Measurements from ENCODE around the gene LPIN3.
A peak's percentile ranks its signal among the peaks of the same experiment; 100 is the strongest.

The LPIN3 gene

DNA sequence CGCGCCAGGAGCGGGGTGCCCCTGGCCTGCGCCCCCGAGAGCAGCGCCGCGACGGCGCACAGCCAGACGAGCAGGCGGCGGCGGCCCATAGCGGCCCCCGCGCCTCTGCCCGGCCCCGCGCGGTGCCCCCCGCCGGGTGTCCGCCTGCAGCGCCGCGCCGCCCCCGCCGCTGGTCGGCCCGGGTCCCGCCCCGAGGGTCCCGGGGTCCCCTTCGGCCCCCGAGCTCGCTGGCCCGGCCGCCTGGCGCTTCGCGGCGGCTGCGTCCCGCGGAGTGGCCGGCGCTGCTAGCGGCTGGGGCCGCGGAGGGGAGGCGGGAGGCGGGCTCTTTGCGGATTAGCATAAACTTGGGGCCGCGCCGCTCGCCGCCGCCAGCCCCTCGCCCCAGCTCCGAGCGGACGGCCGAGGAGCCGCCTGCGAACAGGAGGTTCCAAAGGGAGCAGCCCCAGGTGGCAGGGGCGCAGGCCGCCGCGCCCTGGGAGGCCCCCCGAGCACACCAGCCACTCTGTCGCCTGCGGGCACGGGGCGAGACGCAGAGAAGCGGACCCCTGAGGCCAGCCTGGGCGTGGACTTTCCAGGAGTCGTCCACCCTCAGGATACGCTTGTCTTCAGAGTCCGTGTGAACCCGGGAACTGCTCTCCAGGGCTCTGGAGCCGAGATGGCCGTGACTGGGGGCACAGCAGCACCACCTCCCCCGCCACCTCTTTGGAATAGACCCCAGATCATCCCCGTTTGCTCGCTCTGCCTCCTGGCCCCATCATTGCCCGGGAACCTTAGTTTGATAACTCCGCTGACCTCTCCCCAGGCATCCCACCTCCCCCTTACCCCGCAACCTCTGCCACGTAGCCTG lies 26.1 kb downstream of the LPIN3 start, which contains the start of gene EMILIN3:
Gene EMILIN3, minus strand, starts transcription at position 273 of the 847 bp plus-strand sequence. Its CDS starts 184 bp downstream, at position 89.
- peak within 1 kb of the TSS; percentile 35 for H3K4me3 ChIP-seq (ENCODE audit: insufficient read depth, low read depth, low read length)
- no peak within 1 kb of the TSS for H3K27ac ChIP-seq (ENCODE audit: insufficient read depth, low read depth, low read length, poor library complexity, severe bottlenecking)
- peaks cover 9% of the 10 kb centered on the region for H3K4me1 ChIP-seq (ENCODE audit: control insufficient read depth, insufficient read depth, low read length)
- 3 to 4% methylated on average over 93 of the region's 93 CpGs for WGBS, 2 experiments
- peaks cover 48% of the 10 kb centered on the region for H3K27me3 ChIP-seq (ENCODE audit: control insufficient read depth, insufficient read depth, low read length, poor library complexity, severe bottlenecking)
- no peaks in the 10 kb centered on the region for H3K36me3 ChIP-seq (ENCODE audit: control insufficient read depth, insufficient read depth, low read length)
- no peaks in the 10 kb centered on the region for H3K9me3 ChIP-seq (ENCODE audit: control insufficient read depth, low read length)

- Histone ChIP-seq H3K9me3 (ENCODE audit: control insufficient read depth, low read length) (no peaks in the 10 kb centered on the region), H3K27me3 (ENCODE audit: control insufficient read depth, insufficient read depth, low read length, poor library complexity, severe bottlenecking) (peaks cover 48% of the 10 kb centered on the region), H3K4me3 (ENCODE audit: insufficient read depth, low read depth, low read length) (no peak overlapping the region), H3K4me1 (ENCODE audit: control insufficient read depth, insufficient read depth, low read length) (peaks cover 9% of the 10 kb centered on the region), H3K27ac (ENCODE audit: insufficient read depth, low read depth, low read length, poor library complexity, severe bottlenecking) (no peak overlapping the region), H3K36me3 (ENCODE audit: control insufficient read depth, insufficient read depth, low read length) (no peaks in the 10 kb centered on the region)
- WGBS, 2 experiments, result 58 to 65% methylated on average over 13 of the region's 13 CpGs
Observed at GRCh38 chr20:41367393-41367695, 26.7 kb downstream of the LPIN3 start.

- Histone ChIP-seq H3K36me3 (ENCODE audit: control insufficient read depth, insufficient read depth, low read length) (no peaks in the 10 kb centered on the region), H3K4me3 (ENCODE audit: insufficient read depth, low read depth, low read length) (no peak overlapping the region), H3K4me1 (ENCODE audit: control insufficient read depth, insufficient read depth, low read length) (peaks cover 9% of the 10 kb centered on the region), H3K9me3 (ENCODE audit: control insufficient read depth, low read length) (no peaks in the 10 kb centered on the region), H3K27me3 (ENCODE audit: control insufficient read depth, insufficient read depth, low read length, poor library complexity, severe bottlenecking) (peaks cover 48% of the 10 kb centered on the region), H3K27ac (ENCODE audit: insufficient read depth, low read depth, low read length, poor library complexity, severe bottlenecking) (no peak overlapping the region)
- 88 to 94% methylated on average over 3 of the region's 3 CpGs for WGBS, 2 experiments
Observed at GRCh38 chr20:41367956-41368355, 27.3 kb downstream of the LPIN3 start.

GRCh38 chr20:41369673-41370072 lies 29.1 kb downstream of the LPIN3 start:
- Histone ChIP-seq H3K27me3 (ENCODE audit: control insufficient read depth, insufficient read depth, low read length, poor library complexity, severe bottlenecking) (peaks cover 40% of the 10 kb centered on the region), H3K36me3 (ENCODE audit: control insufficient read depth, insufficient read depth, low read length) (no peaks in the 10 kb centered on the region), H3K4me1 (ENCODE audit: control insufficient read depth, insufficient read depth, low read length) (peaks cover 12% of the 10 kb centered on the region), H3K4me3 (ENCODE audit: insufficient read depth, low read depth, low read length) (no peak overlapping the region), H3K27ac (ENCODE audit: insufficient read depth, low read depth, low read length, poor library complexity, severe bottlenecking) (no peak overlapping the region), H3K9me3 (ENCODE audit: control insufficient read depth, low read length) (no peaks in the 10 kb centered on the region)
- WGBS, 2 experiments, result 91 to 97% methylated on average over 2 of the region's 2 CpGs

GRCh38 chr20:41370176-41370575 lies 29.6 kb downstream of the LPIN3 start:
- H3K9me3 ChIP-seq (ENCODE audit: control insufficient read depth, low read length), result no peaks in the 10 kb centered on the region
- H3K4me1 ChIP-seq (ENCODE audit: control insufficient read depth, insufficient read depth, low read length), result peaks cover 12% of the 10 kb centered on the region
- H3K27me3 ChIP-seq (ENCODE audit: control insufficient read depth, insufficient read depth, low read length, poor library complexity, severe bottlenecking), result peaks cover 35% of the 10 kb centered on the region
- no peak overlapping the region for H3K27ac ChIP-seq (ENCODE audit: insufficient read depth, low read depth, low read length, poor library complexity, severe bottlenecking)
- H3K4me3 ChIP-seq (ENCODE audit: insufficient read depth, low read depth, low read length), result no peak overlapping the region
- 96 to 97% methylated on average over 5 of the region's 5 CpGs for WGBS, 2 experiments
- H3K36me3 ChIP-seq (ENCODE audit: control insufficient read depth, insufficient read depth, low read length), result no peaks in the 10 kb centered on the region

DNA sequence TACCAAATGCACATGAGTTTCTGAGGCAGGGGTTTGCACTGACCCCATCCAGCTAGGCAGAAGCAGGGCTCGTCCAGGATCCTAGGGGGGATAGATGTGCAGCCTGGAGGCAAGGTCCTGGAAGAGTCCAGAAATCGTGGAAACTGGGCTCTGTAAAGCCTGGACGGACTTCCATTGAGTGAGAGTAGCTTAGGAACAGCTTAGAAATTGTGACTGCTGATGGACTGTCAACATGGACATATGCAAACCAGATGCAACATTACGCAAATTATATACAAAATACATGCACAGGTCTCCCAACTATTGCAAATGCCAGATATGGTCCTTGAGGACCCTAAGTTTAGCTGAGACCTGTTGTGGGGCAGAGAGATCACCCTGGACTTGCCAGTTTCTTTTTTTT lies 30.8 kb downstream of the LPIN3 start:
- Histone ChIP-seq H3K4me3 (ENCODE audit: insufficient read depth, low read depth, low read length) (no peak overlapping the region), H3K27ac (ENCODE audit: insufficient read depth, low read depth, low read length, poor library complexity, severe bottlenecking) (no peak overlapping the region), H3K4me1 (ENCODE audit: control insufficient read depth, insufficient read depth, low read length) (peaks cover 9% of the 10 kb centered on the region), H3K36me3 (ENCODE audit: control insufficient read depth, insufficient read depth, low read length) (no peaks in the 10 kb centered on the region), H3K27me3 (ENCODE audit: control insufficient read depth, insufficient read depth, low read length, poor library complexity, severe bottlenecking) (peaks cover 23% of the 10 kb centered on the region), H3K9me3 (ENCODE audit: control insufficient read depth, low read length) (no peaks in the 10 kb centered on the region)
- 90% methylated on average over 4 of the region's 4 CpGs for WGBS, 2 experiments

DNA sequence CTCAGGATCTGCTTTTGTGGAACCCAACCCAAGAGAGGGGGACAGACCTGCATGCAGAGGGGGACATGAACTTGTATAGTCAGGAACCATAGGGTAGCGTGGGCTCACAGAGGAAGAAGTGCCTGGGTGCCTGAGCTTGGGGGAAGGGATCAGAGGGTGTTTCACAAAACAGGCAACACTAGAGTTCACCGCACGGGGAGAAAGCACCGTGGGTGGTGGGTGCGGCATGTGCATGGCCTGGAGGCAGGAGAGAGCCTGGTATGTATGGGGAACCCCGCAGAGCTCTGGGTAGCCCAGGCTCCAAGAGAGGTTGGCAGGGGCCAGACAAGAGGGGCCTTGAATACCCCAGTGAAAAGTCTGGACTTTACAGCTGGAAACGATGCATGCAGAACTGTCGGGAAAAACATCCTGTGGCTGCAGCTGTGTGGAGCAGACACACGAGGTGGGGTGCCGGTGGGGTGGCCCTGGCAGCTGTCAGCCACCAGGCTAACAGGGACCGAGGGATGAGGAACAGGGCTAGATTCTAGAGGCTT lies 32.7 kb downstream of the LPIN3 start:
- Histone ChIP-seq H3K4me1 (ENCODE audit: control insufficient read depth, insufficient read depth, low read length) (peaks cover 3% of the 10 kb centered on the region), H3K27ac (ENCODE audit: insufficient read depth, low read depth, low read length, poor library complexity, severe bottlenecking) (no peak overlapping the region), H3K9me3 (ENCODE audit: control insufficient read depth, low read length) (no peaks in the 10 kb centered on the region), H3K27me3 (ENCODE audit: control insufficient read depth, insufficient read depth, low read length, poor library complexity, severe bottlenecking) (peaks cover 5% of the 10 kb centered on the region), H3K4me3 (ENCODE audit: insufficient read depth, low read depth, low read length) (no peak overlapping the region), H3K36me3 (ENCODE audit: control insufficient read depth, insufficient read depth, low read length) (no peaks in the 10 kb centered on the region)
- WGBS, 2 experiments, result 90% methylated on average over 11 of the region's 11 CpGs

GRCh38 chr20:41373931-41374920 lies 33.6 kb downstream of the LPIN3 start:
- no peak overlapping the region for H3K4me3 ChIP-seq (ENCODE audit: insufficient read depth, low read depth, low read length)

DNA sequence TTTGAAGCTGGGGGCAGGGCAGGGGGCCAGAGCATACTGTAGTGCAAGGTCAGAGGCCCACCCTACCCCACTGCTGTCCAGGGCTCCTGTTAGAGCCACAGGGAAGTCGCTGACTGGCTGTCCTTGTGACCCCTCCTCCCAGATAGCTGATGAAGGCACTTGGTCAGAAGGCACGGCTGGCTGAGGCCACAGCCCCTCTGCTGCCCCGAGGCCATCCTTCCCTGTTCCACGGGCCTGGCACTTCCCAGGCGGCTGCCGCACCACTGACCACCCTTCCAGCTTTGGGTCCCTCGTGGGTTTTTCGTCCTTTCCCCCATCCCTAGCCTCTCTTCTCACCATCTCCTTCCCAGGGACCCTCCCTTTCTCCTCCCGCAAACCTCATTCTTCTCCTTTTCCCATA lies 35.2 kb downstream of the LPIN3 start:
- H3K4me3 ChIP-seq (ENCODE audit: insufficient read depth, low read depth, low read length), result no peak overlapping the region
- WGBS, 2 experiments, result 82% methylated on average over 9 of the region's 9 CpGs
- no peak overlapping the region for H3K27ac ChIP-seq (ENCODE audit: insufficient read depth, low read depth, low read length, poor library complexity, severe bottlenecking)
- H3K36me3 ChIP-seq (ENCODE audit: control insufficient read depth, insufficient read depth, low read length), result no peaks in the 10 kb centered on the region
- no peaks in the 10 kb centered on the region for H3K27me3 ChIP-seq (ENCODE audit: control insufficient read depth, insufficient read depth, low read length, poor library complexity, severe bottlenecking)
- peaks cover 3% of the 10 kb centered on the region for H3K4me1 ChIP-seq (ENCODE audit: control insufficient read depth, insufficient read depth, low read length)
- no peaks in the 10 kb centered on the region for H3K9me3 ChIP-seq (ENCODE audit: control insufficient read depth, low read length)

More at GRCh38 chr20:41373931-41374920, 33.6 kb downstream of the LPIN3 start:
- Histone ChIP-seq H3K36me3 (ENCODE audit: control insufficient read depth, insufficient read depth, low read length) (no peaks in the 10 kb centered on the region), H3K27me3 (ENCODE audit: control insufficient read depth, insufficient read depth, low read length, poor library complexity, severe bottlenecking) (peaks cover 2% of the 10 kb centered on the region), H3K27ac (ENCODE audit: insufficient read depth, low read depth, low read length, poor library complexity, severe bottlenecking) (no peak overlapping the region), H3K9me3 (ENCODE audit: control insufficient read depth, low read length) (no peaks in the 10 kb centered on the region), H3K4me1 (ENCODE audit: control insufficient read depth, insufficient read depth, low read length) (peaks cover 3% of the 10 kb centered on the region)
- WGBS, 2 experiments, result 88 to 91% methylated on average over 9 of the region's 9 CpGs

GRCh38 chr20:41376349-41376748 lies 35.7 kb downstream of the LPIN3 start:
- H3K27ac ChIP-seq (ENCODE audit: insufficient read depth, low read depth, low read length, poor library complexity, severe bottlenecking), result no peak overlapping the region
- H3K4me3 ChIP-seq (ENCODE audit: insufficient read depth, low read depth, low read length), result no peak overlapping the region
- no peaks in the 10 kb centered on the region for H3K9me3 ChIP-seq (ENCODE audit: control insufficient read depth, low read length)
- H3K27me3 ChIP-seq (ENCODE audit: control insufficient read depth, insufficient read depth, low read length, poor library complexity, severe bottlenecking), result no peaks in the 10 kb centered on the region
- H3K4me1 ChIP-seq (ENCODE audit: control insufficient read depth, insufficient read depth, low read length), result peaks cover 3% of the 10 kb centered on the region
- no peaks in the 10 kb centered on the region for H3K36me3 ChIP-seq (ENCODE audit: control insufficient read depth, insufficient read depth, low read length)
- 83 to 94% methylated on average over 4 to 5 of the region's 5 CpGs for WGBS, 2 experiments

Data from ectodermal cell (in vitro differentiated cells).